H1 (cell line): ENCODE data around the gene CLCN5. TPM values are rescaled to one million over a fixed set of nuclear protein-coding genes. Genes with fewer than 3 reads are reported as not detected.

Experiments used
- CTCF ChIA-PET: fragments of 300-600 bp; sonication (Branson Sonifier 250); formaldehyde crosslinking; loops from one replicate; lab custom pipeline; 2021; ENCODE audit not compliant: partially characterized antibody; lab: Charles Lee
- POLR2A ChIA-PET: fragments of 300-600 bp; sonication (Branson Sonifier 250); formaldehyde crosslinking; loops from one replicate; lab custom pipeline; 2021; ENCODE audit warnings: inconsistent platforms; ENCODE audit not compliant: partially characterized antibody; lab: Charles Lee
- DNase-seq, 2 experiments: peaks; one replicate each; pipeline versions ENCODE4 v3.0.0 to v3.0.0-alpha.2; 2010 to 2022; ENCODE audit warnings: low spot score in 2 of 2, low read depth in 1 of 2, mixed read lengths in 1 of 2
- FAIRE-seq: peaks from 2 replicates; lab custom pipeline; 2011; peaks lifted over from hg19 to GRCh38; lab: Jason Lieb, UNC
- H2AFZ ChIP-seq: 2 replicates; pipeline ENCODE4 v1.8.1; 2012; ENCODE audit warnings: low read length, inconsistent platforms
- H2AK5ac ChIP-seq: 2 replicates; pipeline ENCODE4 v1.6.1; 2013; ENCODE audit warnings: low read depth, low read length
- H2BK120ac ChIP-seq: replicated peaks from 2 replicates; pipeline ENCODE3; 2013; ENCODE audit warnings: low read depth, low read length, inconsistent platforms
- H2BK12ac ChIP-seq: 2 replicates; pipeline ENCODE4 v1.6.1; 2013; ENCODE audit warnings: low read depth, low read length
- H2BK15ac ChIP-seq: 2 replicates; pipeline ENCODE4 v1.6.1; 2013; ENCODE audit warnings: low read length
- H2BK20ac ChIP-seq: 2 replicates; pipeline ENCODE4 v1.6.1; 2013; ENCODE audit warnings: low read length
- H2BK5ac ChIP-seq: 2 replicates; pipeline ENCODE4 v1.6.1; 2013; ENCODE audit warnings: low read depth, low read length
- H3K14ac ChIP-seq: 2 replicates; pipeline ENCODE4 v1.6.1; 2013; ENCODE audit warnings: inconsistent platforms; ENCODE audit not compliant: insufficient read length
- H3K18ac ChIP-seq: 2 replicates; pipeline ENCODE4 v1.6.1; 2013; ENCODE audit warnings: low read length; ENCODE audit errors: extremely low read depth
- H3K23ac ChIP-seq: 2 replicates; pipeline ENCODE4 v1.6.1; 2013; ENCODE audit warnings: inconsistent platforms; ENCODE audit not compliant: insufficient read length
- H3K23me2 ChIP-seq: 2 replicates; pipeline ENCODE4 v1.6.1; 2013; ENCODE audit warnings: low read depth, low read length
- H3K27ac ChIP-seq: 2 replicates; pipeline ENCODE4 v1.6.1; 2011; ENCODE audit warnings: low read depth, low read length, inconsistent platforms
- H3K27me3 ChIP-seq, 4 experiments: replicated peaks in 1 of 4; 1 replicate in 1 of 4; 2 replicates in 3 of 4; pipeline versions ENCODE4 v1.6.1 to v1.8.1; 2011 to 2013; ENCODE audit warnings: low read length in 3 of 4, mild to moderate bottlenecking in 3 of 4, inconsistent platforms in 2 of 4, mixed read lengths in 2 of 4, moderate library complexity in 1 of 4; ENCODE audit not compliant: control insufficient read depth in 3 of 4, insufficient read depth in 3 of 4; ENCODE audit errors: extremely low read depth in 1 of 4
- H3K36me3 ChIP-seq, 4 experiments: 2 replicates each; pipeline versions ENCODE4 v1.6.1 to v1.8.1; 2011 to 2013; ENCODE audit warnings: mild to moderate bottlenecking in 4 of 4, low read length in 3 of 4, moderate library complexity in 2 of 4, control low read depth in 1 of 4, inconsistent platforms in 1 of 4; ENCODE audit not compliant: insufficient read depth in 4 of 4, control insufficient read depth in 2 of 4
- H3K4ac ChIP-seq: replicated peaks from 2 replicates; pipeline ENCODE3; 2013; ENCODE audit warnings: low read length, low read depth, mixed read lengths, inconsistent platforms; ENCODE audit not compliant: insufficient read length
- H3K4me1 ChIP-seq, 4 experiments: replicated peaks in 1 of 4; 1 replicate in 1 of 4; 2 replicates in 3 of 4; pipeline versions ENCODE4 v1.6.1 to v1.8.1; 2011 to 2013; ENCODE audit warnings: low read length in 3 of 4, inconsistent platforms in 2 of 4, mixed read lengths in 1 of 4; ENCODE audit not compliant: insufficient read depth in 4 of 4, control insufficient read depth in 3 of 4
- H3K4me2 ChIP-seq, 2 experiments: 2 replicates each; pipeline versions ENCODE4 v1.6.1 to v1.8.1; 2011 to 2013; ENCODE audit warnings: low read depth in 2 of 2, low read length in 2 of 2, control low read depth in 1 of 2, inconsistent platforms in 1 of 2, mild to moderate bottlenecking in 1 of 2; ENCODE audit not compliant: insufficient read depth in 1 of 2
- H3K4me3 ChIP-seq, 4 experiments: fragments of 200-600, 300-600 bp in 1 of 4; sonication (generic), shearing (Covaris generic), sonication (Bioruptor Twin) in 1 of 4; 2 replicates each; pipeline versions ENCODE4 v1.5.1 to v1.8.1; 2011 to 2016; ENCODE audit warnings: low read length in 4 of 4, low read depth in 3 of 4, control low read depth in 2 of 4, inconsistent platforms in 2 of 4, mild to moderate bottlenecking in 2 of 4, mixed read lengths in 1 of 4, moderate library complexity in 1 of 4; ENCODE audit not compliant: insufficient read depth in 2 of 4; ENCODE audit errors: extremely low read depth in 1 of 4
- H3K56ac ChIP-seq: replicated peaks from 2 replicates; pipeline ENCODE3; 2013; ENCODE audit warnings: low read depth, mild to moderate bottlenecking, mixed read lengths, low read length, inconsistent platforms; ENCODE audit not compliant: insufficient read length
- H3K79me1 ChIP-seq: 2 replicates; pipeline ENCODE4 v1.6.1; 2013; ENCODE audit warnings: low read depth, low read length, control low read depth
- H3K79me2 ChIP-seq, 2 experiments: 2 replicates each; pipeline versions ENCODE4 v1.6.1 to v1.8.1; 2012 to 2013; ENCODE audit warnings: low read length in 2 of 2, mild to moderate bottlenecking in 2 of 2, inconsistent platforms in 1 of 2; ENCODE audit not compliant: insufficient read depth in 2 of 2, control insufficient read depth in 1 of 2
- H3K9ac ChIP-seq, 4 experiments: replicated peaks in 1 of 4; 1 replicate in 1 of 4; 2 replicates in 3 of 4; pipeline versions ENCODE4 v1.6.1 to v1.8.1; 2011 to 2013; ENCODE audit warnings: low read depth in 3 of 4, low read length in 3 of 4, control low read depth in 2 of 4, mild to moderate bottlenecking in 2 of 4, moderate library complexity in 2 of 4, inconsistent platforms in 1 of 4; ENCODE audit errors: extremely low read depth in 1 of 4
- H3K9me3 ChIP-seq, 2 experiments: 2 replicates each; pipeline versions ENCODE4 v1.6.1 to v1.8.1; 2012 to 2013; ENCODE audit warnings: mild to moderate bottlenecking in 2 of 2, moderate library complexity in 2 of 2, control low read depth in 1 of 2, inconsistent platforms in 1 of 2, low read depth in 1 of 2, low read length in 1 of 2, mixed read lengths in 1 of 2; ENCODE audit not compliant: insufficient read depth in 2 of 2
- H4K20me1 ChIP-seq, 2 experiments: replicated peaks in 1 of 2; 2 replicates each; pipeline versions ENCODE3 to v1.8.1; 2011 to 2013; ENCODE audit warnings: inconsistent platforms in 2 of 2, low read length in 2 of 2, mild to moderate bottlenecking in 1 of 2; ENCODE audit not compliant: insufficient read depth in 2 of 2, control insufficient read depth in 1 of 2
- H4K5ac ChIP-seq: 2 replicates; pipeline ENCODE4 v1.6.1; 2013; ENCODE audit warnings: low read length, low read depth, mixed read lengths, inconsistent platforms; ENCODE audit not compliant: insufficient read length
- H4K8ac ChIP-seq: 2 replicates; pipeline ENCODE4 v1.8.0; 2013; ENCODE audit warnings: mild to moderate bottlenecking, moderate library complexity, low read length, inconsistent platforms; ENCODE audit not compliant: insufficient read depth; ENCODE audit errors: extremely low read depth
- H4K91ac ChIP-seq: replicated peaks from 2 replicates; pipeline ENCODE3; 2013; ENCODE audit warnings: low read length, mixed read lengths, inconsistent platforms; ENCODE audit not compliant: insufficient read length
- ASH2L ChIP-seq: fragments of 200-600, 300-600 bp; sonication (generic); IDR thresholded peaks from one replicate; pipeline ENCODE4 v1.7.1; 2017; ENCODE audit warnings: low read length
- BACH1 ChIP-seq: IDR thresholded peaks from 2 replicates; pipeline ENCODE4 v1.6.1; 2012; ENCODE audit warnings: low read length, improper control_type of control experiment
- CHD2 ChIP-seq: IDR thresholded peaks from 2 replicates; pipeline ENCODE4 v1.6.1; 2012; ENCODE audit warnings: low read length, improper control_type of control experiment
- CREB1 ChIP-seq: IDR thresholded peaks from 2 replicates; pipeline ENCODE4 v1.6.1; 2012; ENCODE audit warnings: inconsistent platforms
- EP300 ChIP-seq, 2 experiments: IDR thresholded peaks; 1 replicate in 1 of 2; 2 replicates in 1 of 2; pipeline ENCODE4 v1.6.1; 2011 to 2012; ENCODE audit warnings: low read depth in 2 of 2, low read length in 2 of 2, mild to moderate bottlenecking in 2 of 2, borderline replicate concordance in 1 of 2, inconsistent platforms in 1 of 2, moderate library complexity in 1 of 2
- GABPA ChIP-seq: IDR thresholded peaks from 2 replicates; pipeline ENCODE4 v1.6.1; 2011; ENCODE audit warnings: mild to moderate bottlenecking, low read length, moderate library complexity, borderline replicate concordance; ENCODE audit not compliant: insufficient read depth
- GTF2F1 ChIP-seq: IDR thresholded peaks from 2 replicates; pipeline ENCODE4 v1.6.1; 2012; ENCODE audit warnings: low read depth, low read length, improper control_type of control experiment, borderline replicate concordance
- JUN ChIP-seq: IDR thresholded peaks from 2 replicates; pipeline ENCODE4 v1.6.1; 2011; ENCODE audit warnings: low read depth, mild to moderate bottlenecking, improper control_type of control experiment, low read length
- NANOG ChIP-seq: IDR thresholded peaks from 2 replicates; pipeline ENCODE4 v1.6.1; 2011; ENCODE audit warnings: low read length, low read depth, mild to moderate bottlenecking, inconsistent platforms; ENCODE audit not compliant: insufficient read depth, poor library complexity, severe bottlenecking
- PHF8 ChIP-seq: fragments of 200-600 bp; sonication (generic); conservative IDR thresholded peaks from 2 replicates; pipeline ENCODE4 v1.7.1; 2012; ENCODE audit warnings: low read depth, mild to moderate bottlenecking, inconsistent platforms, low read length, moderate library complexity
- POLR2AphosphoS5 ChIP-seq: IDR thresholded peaks from 2 replicates; pipeline ENCODE4 v1.6.1; 2011; ENCODE audit warnings: low read depth, low read length
- SP2 ChIP-seq: IDR thresholded peaks from 2 replicates; pipeline ENCODE4 v1.6.1; 2012; ENCODE audit warnings: mild to moderate bottlenecking, low read length, inconsistent platforms
- TAF7 ChIP-seq: optimal IDR thresholded peaks from 2 replicates; pipeline ENCODE3; 2011; ENCODE audit warnings: low read depth, mild to moderate bottlenecking, inconsistent platforms, low read length, moderate library complexity, borderline replicate concordance
- USF2 ChIP-seq: IDR thresholded peaks from 2 replicates; pipeline ENCODE4 v1.6.1; 2011; ENCODE audit warnings: low read length, improper control_type of control experiment
- WGBS, 2 experiments: shearing (Covaris generic) in 1 of 2; methylation state at CpG; one replicate each; pipeline versions ENCODE4 v1.1.6 to v1.1.7; 2013 to 2015; ENCODE audit warnings: low lambda C conversion rate in 2 of 2, mixed read lengths in 2 of 2, inconsistent platforms in 1 of 2, low coverage in 1 of 2, missing lambda C conversion rate in 1 of 2; ENCODE audit not compliant: insufficient replicate concordance in 2 of 2, insufficient coverage in 1 of 2, insufficient read length in 1 of 2; ENCODE audit errors: extremely low coverage in 1 of 2, missing lambda C conversion rate in 1 of 2; 5-methylcytosine and 5-hydroxymethylcytosine counted together
- polyA plus RNA-seq, 7 experiments: library from polyadenylated mRNA; depleted of rRNA in 3 of 7; stranded (reverse) in 5 of 7; unstranded in 2 of 7; fragments of >200 nt in 5 of 7; fragments of 200-250 nt in 2 of 7; gene quantifications; 1 replicate in 5 of 7; 2 replicates in 1 of 7; 4 replicates in 1 of 7; pipeline versions ENCODE4 v1.2.1 to v1.2.3, GENCODE V29; 2011 to 2013; ENCODE audit warnings: missing spikeins in 2 of 7, mixed read lengths in 2 of 7
- total RNA-seq: library from RNA; stranded (reverse); fragmentation: NEBNext Ultra II Directional; extraction: Animal tissue kit (Norgen Biotek cat#: 25700); gene quantifications from 2 replicates; pipeline ENCODE4 v1.2.1, GENCODE V29; 2021

The CLCN5 gene
- total and polyA plus RNA-seq, 2 of the 8 experiments (the other 6 are each of a cell fraction or from before 2014, with no cell fraction given): 4.2 to 9.7 TPM

GRCh38 chrX:49930039-49930438 lies 7.6 kb downstream of the CLCN5 start:
- Histone ChIP-seq H3K27me3 (no peaks in the 10 kb centered on the region), H3K23ac (no peak overlapping the region), H2BK20ac (no peak overlapping the region), H3K27ac (no peak overlapping the region), H4K20me1 (no peaks in the 10 kb centered on the region), H3K9me3 (no peaks in the 10 kb centered on the region), H3K18ac (no peak overlapping the region), H3K14ac (no peak overlapping the region), H3K9ac (no peak overlapping the region), H2AK5ac (no peak overlapping the region), H2BK120ac (no peak overlapping the region), H3K79me2 (no peaks in the 10 kb centered on the region), H3K4me1 (no peaks in the 10 kb centered on the region), H3K23me2 (no peaks in the 10 kb centered on the region), H2BK12ac (no peak overlapping the region), H2BK15ac (no peak overlapping the region), H3K4me3 (no peak overlapping the region), H3K4me2 (no peak overlapping the region), H4K91ac (no peak overlapping the region), H3K79me1 (no peaks in the 10 kb centered on the region), H3K56ac (no peak overlapping the region), H3K36me3 (no peaks in the 10 kb centered on the region; a peak in 1 of 8 replicates), H4K8ac (no peak overlapping the region), H2AFZ (no peak overlapping the region), H3K4ac (no peak overlapping the region), H4K5ac (no peak overlapping the region), H2BK5ac (no peak overlapping the region)
- POLR2A ChIA-PET: no interaction called here
- CTCF ChIA-PET: no interaction called here
- WGBS, 2 experiments: 90% methylated on average over 1 of the region's 1 CpG; no CpG with 5 or more reads in 1 of the 2 experiments
- DNase-seq (no peak), FAIRE-seq (no peak)
- TF ChIP-seq ASH2L (no peak), CREB1 (no peak), JUN (no peak), GTF2F1 (no peak), EP300 (IDR thresholded peaks at IDR 0.05; ENCODE audit: borderline replicate concordance in 1 of 2, low read depth in 2 of 2, low read length in 2 of 2) (no peak), PHF8 (no peak), TAF7 (no peak), SP2 (no peak), BACH1 (no peak), POLR2AphosphoS5 (no peak), USF2 (no peak), CHD2 (no peak), NANOG (no peak), GABPA (no peak)
